GM12878 (cell line): Measurements from ENCODE around the gene DCP1A. TPM values are rescaled to one million over a fixed set of nuclear protein-coding genes. Genes with fewer than 3 reads are reported as not detected.

Experiments used
- ASH2L ChIP-seq: fragments of 300-600, 200-600 bp; sonication (generic); IDR thresholded peaks from 2 replicates; pipeline ENCODE4 v1.6.1; 2017; ENCODE audit warnings: low read depth, mild to moderate bottlenecking, borderline replicate concordance
- BCL11A ChIP-seq: IDR thresholded peaks from 2 replicates; pipeline ENCODE4 v1.6.1; 2011; ENCODE audit warnings: low read depth, low read length
- CBX3 ChIP-seq: fragments of 200-600 bp; sonication (generic); IDR thresholded peaks from 2 replicates; pipeline ENCODE4 v1.6.1; 2016; ENCODE audit warnings: low read depth, borderline replicate concordance
- CEBPZ ChIP-seq: fragments of 150-350 bp; IDR thresholded peaks from 2 replicates; pipeline ENCODE4 v1.6.1; 2016; ENCODE audit warnings: low read depth, low read length
- CREB1 ChIP-seq: IDR thresholded peaks from 2 replicates; pipeline ENCODE4 v1.6.1; 2012; ENCODE audit warnings: low read depth, mild to moderate bottlenecking, inconsistent platforms
- CREM ChIP-seq: IDR thresholded peaks from 2 replicates; pipeline ENCODE4 v1.6.1; 2014; ENCODE audit warnings: antibody characterized with exemption, low read depth
- FOXK2 ChIP-seq: fragments of 450-650 bp; IDR thresholded peaks from 2 replicates; pipeline ENCODE4 v1.6.1; 2017; ENCODE audit warnings: mild to moderate bottlenecking, moderate library complexity
- GABPA ChIP-seq: IDR thresholded peaks from 2 replicates; pipeline ENCODE4 v1.6.1; 2014; ENCODE audit warnings: antibody characterized with exemption, low read depth, mild to moderate bottlenecking, inconsistent platforms
- JUNB ChIP-seq: IDR thresholded peaks from 2 replicates; pipeline ENCODE4 v1.6.1; 2016; ENCODE audit warnings: antibody characterized with exemption, mild to moderate bottlenecking
- MTA2 ChIP-seq: fragments of 450-650 bp; IDR thresholded peaks from 2 replicates; pipeline ENCODE4 v1.6.1; 2016; ENCODE audit warnings: low read depth, mild to moderate bottlenecking, moderate library complexity
- MTA3 ChIP-seq: IDR thresholded peaks from 2 replicates; pipeline ENCODE4 v1.6.1; 2012; ENCODE audit warnings: low read length, inconsistent platforms, borderline replicate concordance
- MXI1 ChIP-seq: fragments of 150-350 bp; IDR thresholded peaks from 2 replicates; pipeline ENCODE4 v1.6.1; 2011; ENCODE audit warnings: low read depth, mild to moderate bottlenecking, inconsistent platforms, low read length, improper control_type of control experiment
- NR2C1 ChIP-seq: fragments of 450-650 bp; IDR thresholded peaks from 2 replicates; pipeline ENCODE4 v1.6.1; 2017; ENCODE audit warnings: antibody characterized with exemption, mild to moderate bottlenecking, moderate library complexity
- NR2F1 ChIP-seq: fragments of 450-650 bp; conservative IDR thresholded peaks from 2 replicates; pipeline ENCODE4 v1.6.1; 2017; ENCODE audit warnings: mild to moderate bottlenecking
- POLR2AphosphoS5 ChIP-seq: IDR thresholded peaks from 2 replicates; pipeline ENCODE4 v1.6.1; 2011; ENCODE audit warnings: mild to moderate bottlenecking, low read length, inconsistent platforms
- POU2F2 ChIP-seq: IDR thresholded peaks from 3 replicates; pipeline ENCODE4 v1.6.1; 2011; ENCODE audit warnings: low read depth, mild to moderate bottlenecking, low read length, borderline replicate concordance
- RELB ChIP-seq: fragments of 450-650 bp; IDR thresholded peaks from 2 replicates; pipeline ENCODE4 v1.6.1; 2017; ENCODE audit warnings: low read depth, mild to moderate bottlenecking, moderate library complexity
- SMARCA5 ChIP-seq: fragments of 450-650 bp; IDR thresholded peaks from 2 replicates; pipeline ENCODE4 v1.6.1; 2017; ENCODE audit warnings: mild to moderate bottlenecking
- SP1 ChIP-seq: IDR thresholded peaks from one replicate; pipeline ENCODE4 v1.6.1; 2011; ENCODE audit warnings: low read depth, low read length
- STAT1 ChIP-seq: fragments of 450-650 bp; conservative IDR thresholded peaks from 2 replicates; pipeline ENCODE4 v1.6.1; 2014; ENCODE audit warnings: antibody characterized with exemption, mild to moderate bottlenecking
- TAF1 ChIP-seq: IDR thresholded peaks from 2 replicates; pipeline ENCODE4 v1.6.1; 2011; ENCODE audit warnings: mild to moderate bottlenecking, low read depth, low read length, borderline replicate concordance
- TCF7 ChIP-seq: IDR thresholded peaks from 2 replicates; pipeline ENCODE4 v1.6.1; 2014; ENCODE audit warnings: antibody characterized with exemption, borderline replicate concordance
- USF1 ChIP-seq: IDR thresholded peaks from 2 replicates; pipeline ENCODE4 v1.6.1; 2011; ENCODE audit warnings: borderline replicate concordance, low read depth, mild to moderate bottlenecking, moderate library complexity, mixed read lengths, low read length; ENCODE audit not compliant: insufficient read depth; ENCODE audit errors: extremely low read length
- WRNIP1 ChIP-seq: IDR thresholded peaks from 2 replicates; pipeline ENCODE4 v1.6.1; 2011; ENCODE audit warnings: low read depth, low read length, improper control_type of control experiment, borderline replicate concordance
- ZNF384 ChIP-seq: IDR thresholded peaks from 2 replicates; pipeline ENCODE4 v1.6.1; 2012; ENCODE audit warnings: low read depth, mild to moderate bottlenecking, low read length, improper control_type of control experiment, borderline replicate concordance
- polyA plus RNA-seq, 11 experiments: library from polyadenylated mRNA; depleted of rRNA in 4 of 11; unstranded in 6 of 11; stranded (reverse) in 5 of 11; fragments of >200 nt; fragmentation: Nextera tagmentation in 4 of 11; fragmentation: Illumina TruSeq in 1 of 11; extraction: Ambion mirVana in 4 of 11; extraction: Trizol in 1 of 11; gene quantifications; 1 replicate in 1 of 11; 2 replicates in 10 of 11; pipeline versions ENCODE4 v1.2.1 to v1.2.3, GENCODE V29; 2011 to 2016; ENCODE audit warnings: inconsistent platforms in 2 of 11, missing spikeins in 2 of 11, low read depth in 1 of 11
- total RNA-seq, 4 experiments: library from RNA; depleted of rRNA in 3 of 4; stranded (reverse); fragments of >200 nt in 3 of 4; fragmentation: Illumina TruSeq in 1 of 4; extraction: Trizol in 1 of 4; gene quantifications; 2 replicates each; pipeline versions ENCODE4 v1.2.1 to v1.2.3, GENCODE V29; 2013 to 2021

The DCP1A gene
- total and polyA plus RNA-seq, 10 of the 15 experiments (the other 5 are each of a cell fraction or from before 2014, with no cell fraction given), result 12.5 to 34.6 (median 16.3) TPM

DNA sequence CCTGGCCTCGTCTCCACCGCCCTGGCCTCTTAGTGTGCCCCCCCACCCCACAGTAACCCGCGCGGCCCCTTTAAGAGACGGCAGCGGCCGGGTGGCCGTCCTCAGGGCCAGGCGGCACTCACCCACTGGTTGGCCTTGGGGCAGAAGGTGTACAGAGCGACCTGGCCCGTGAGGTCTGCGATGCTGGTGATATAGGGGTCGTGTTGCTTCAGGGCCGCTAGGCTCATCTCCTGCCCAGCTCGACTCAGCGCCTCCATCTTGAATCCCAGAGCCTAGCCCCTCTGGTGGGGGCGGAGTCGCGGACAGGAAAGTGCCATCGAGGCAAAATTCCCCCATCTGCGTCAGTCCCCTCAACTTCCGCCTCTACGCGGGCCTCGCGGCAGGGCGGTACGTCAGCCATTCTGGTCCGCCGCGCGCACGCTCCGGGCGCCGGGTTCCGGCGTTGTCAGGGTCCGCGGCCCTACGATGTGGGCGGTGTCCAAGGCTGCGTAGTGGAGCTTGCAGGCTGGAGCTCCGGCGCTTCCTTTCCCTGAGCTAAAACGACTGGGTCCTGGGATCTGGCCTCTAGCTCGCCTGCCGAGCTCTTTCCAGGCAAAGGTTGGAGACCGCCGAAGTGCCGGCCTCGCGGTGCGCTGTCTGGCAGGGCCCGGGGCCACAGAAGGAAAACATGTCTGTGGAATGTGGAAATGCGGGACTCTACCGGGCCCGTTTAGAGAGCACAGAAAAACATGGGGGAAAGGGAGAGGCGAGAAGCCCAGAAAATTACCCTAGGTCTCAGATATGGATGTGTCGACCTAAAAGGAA lies at the start of gene DCP1A (continued):
- no peak; the same call in 1 of the 2 replicates for TF ChIP-seq CEBPZ
- TF ChIP-seq MTA3, result no peak; the same call in 1 of the 2 replicates
- peak; percentile 86 for TF ChIP-seq SP1
- TF ChIP-seq ASH2L, result peak; percentile 87; the same call in 1 of the 2 replicates
- TF ChIP-seq POLR2AphosphoS5, result peak; percentile 95
- TF ChIP-seq FOXK2, result no peak
- TF ChIP-seq ZNF384, result no peak
- TF ChIP-seq JUNB, result no peak
- TF ChIP-seq NR2C1, result peak; percentile 80
- TF ChIP-seq TCF7, result peak; percentile 67; the same call in 1 of the 2 replicates
- TF ChIP-seq STAT1, result peak; percentile 99
- TF ChIP-seq CBX3, result no peak
- peak; percentile 64 for TF ChIP-seq USF1
- TF ChIP-seq SMARCA5, result peak; percentile 98
- TF ChIP-seq CREB1, result peak; percentile 96
- peak; percentile 99 for TF ChIP-seq CREM
- TF ChIP-seq TAF1, result peak; percentile 96
- peak; percentile 91 for TF ChIP-seq POU2F2
- TF ChIP-seq WRNIP1, result peak; percentile 99
- TF ChIP-seq MXI1, result peak; percentile 92
- peak; percentile 71 for TF ChIP-seq NR2F1
- peak; percentile 88 for TF ChIP-seq RELB
- TF ChIP-seq GABPA, result peak; percentile 99
- no peak for TF ChIP-seq BCL11A
- TF ChIP-seq MTA2, result 0 out of 2 replicates have a peak, but pooled peaks have one; percentile 30
